Fibroblast of the conjunctiva (primary cell): ENCODE measurements around the gene RNASE8.

Experiments
- DNase-seq: peaks from one replicate; pipeline ENCODE4 v3.0.0-alpha.2; 2010; ENCODE audit warnings: low read depth

The RNASE8 gene

DNA sequence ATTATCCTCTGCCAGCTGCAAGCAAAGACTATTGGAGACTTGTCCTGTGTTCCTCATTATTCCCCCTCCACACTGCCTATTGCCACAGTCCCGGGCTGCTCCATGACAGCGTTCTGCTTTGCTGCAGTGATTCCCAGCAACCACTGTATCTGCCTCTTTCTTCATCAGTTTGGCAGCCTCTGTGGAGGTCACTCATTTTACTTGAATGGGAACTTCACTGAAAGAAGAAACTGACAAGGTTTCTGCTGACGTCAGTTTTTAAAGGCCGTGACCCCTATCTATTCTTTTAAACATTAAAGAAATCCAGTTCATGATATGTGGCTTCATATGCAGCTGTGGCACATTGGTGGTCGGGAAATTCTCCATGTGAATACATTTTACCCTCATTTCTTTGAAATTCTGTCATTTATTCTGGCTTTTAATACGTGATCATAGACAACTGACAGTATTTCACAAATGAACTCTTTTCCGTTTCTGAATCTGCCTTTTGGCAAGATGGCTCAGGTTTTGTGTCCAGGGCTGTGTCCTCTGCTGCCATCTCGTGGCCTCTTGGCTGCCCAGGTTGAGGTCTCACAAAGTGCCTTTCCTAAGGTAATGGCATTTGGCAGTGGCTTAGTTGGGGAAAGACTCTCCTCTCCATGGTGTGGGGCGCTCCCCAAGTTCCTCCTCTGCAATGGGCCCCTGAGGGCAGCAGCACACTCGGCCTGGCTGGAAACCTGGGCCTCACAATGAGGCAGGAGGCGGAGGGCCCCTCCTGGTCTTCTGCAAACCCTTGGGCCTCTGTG is 49.1 kb downstream of the RNASE8 start:
- DNase-seq: peak; percentile 67

DNA sequence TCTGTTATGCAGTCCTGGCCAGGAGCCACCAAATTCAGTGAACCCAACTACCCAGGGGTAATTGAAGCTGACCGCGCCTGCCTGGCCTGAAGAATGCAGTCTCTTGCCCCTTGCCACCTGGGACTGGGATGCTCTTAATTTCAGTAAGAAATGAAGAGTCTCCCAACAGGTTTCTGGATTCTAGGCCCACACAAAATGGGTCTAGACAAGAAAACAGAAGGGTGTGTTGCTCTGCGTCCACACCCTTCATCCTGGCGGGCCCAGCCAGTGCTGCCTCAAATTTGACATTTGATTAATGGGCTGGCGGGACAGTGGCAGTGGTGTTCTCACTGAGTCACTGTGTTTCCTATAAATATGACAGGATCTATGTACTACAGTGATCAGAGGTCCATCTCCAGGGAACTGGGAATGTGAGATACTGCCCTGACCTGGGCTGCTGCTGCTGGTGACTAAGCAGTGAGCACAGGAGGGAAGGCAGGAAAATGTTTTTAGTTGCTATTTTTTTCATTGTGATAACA is 49.7 kb downstream of the RNASE8 start:
- DNase-seq: no peak
